ENCODE data around the gene TUBG2.

GRCh38 chr17:42698736-42699414 is 39.8 kb downstream of the TUBG2 start:
- TF ChIP-seq CTCF (IDR thresholded peaks at IDR 0.05; ENCODE audit: insufficient read depth, low read length, poor library complexity, severe bottlenecking) (no peak), EZH2phosphoT487 (conservative IDR thresholded peaks at IDR 0.05; ENCODE audit: low read length) (no peak)
